ENCODE measurements around the gene IGHMBP2.

- TF ChIP-seq TAF1 (IDR thresholded peaks at IDR 0.05; ENCODE audit: low read depth, low read length) (no peak), POLR2AphosphoS5 (IDR thresholded peaks at IDR 0.05; ENCODE audit: low read depth, low read length) (no peak), POLR2A (IDR thresholded peaks at IDR 0.05; ENCODE audit: low read depth, low read length) (no peak), POU2F2 (IDR thresholded peaks at IDR 0.05; ENCODE audit: low read depth, low read length) (no peak)
Observed at GRCh38 chr11:68859123-68859522, 44.6 kb upstream of the IGHMBP2 start.

Measured in GM12891 (cell line).